ENCODE results near the gene TIMM8A. TPM values are rescaled to one million over a fixed set of nuclear protein-coding genes. Genes with fewer than 3 reads are reported as not detected.

Gene TIMM8A, protein sequence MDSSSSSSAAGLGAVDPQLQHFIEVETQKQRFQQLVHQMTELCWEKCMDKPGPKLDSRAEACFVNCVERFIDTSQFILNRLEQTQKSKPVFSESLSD
- polyA plus RNA-seq (2011; rRNA removed), result 22.2 and 24.5 TPM in 2 replicates
- polyA plus RNA-seq (2012; cell fraction: cytosol; rRNA removed), result 24.3 and 27.0 TPM in 2 replicates
- polyA plus RNA-seq (2012; cell fraction: nucleus; rRNA removed), result 10.2 and 14.2 TPM in 2 replicates
- polyA plus RNA-seq (2017; fragmentation: RNase III; extraction: RNeasy Plus Mini Kit Qiagen cat#74134 plus additional on column Dnase treatment), result 34.2 to 38.7 TPM (median 36.8 TPM) in 3 replicates
- polyA minus RNA-seq (2011; rRNA and poly(A)+ RNA removed), result 13.8 and 16.5 TPM in 2 replicates

DNA sequence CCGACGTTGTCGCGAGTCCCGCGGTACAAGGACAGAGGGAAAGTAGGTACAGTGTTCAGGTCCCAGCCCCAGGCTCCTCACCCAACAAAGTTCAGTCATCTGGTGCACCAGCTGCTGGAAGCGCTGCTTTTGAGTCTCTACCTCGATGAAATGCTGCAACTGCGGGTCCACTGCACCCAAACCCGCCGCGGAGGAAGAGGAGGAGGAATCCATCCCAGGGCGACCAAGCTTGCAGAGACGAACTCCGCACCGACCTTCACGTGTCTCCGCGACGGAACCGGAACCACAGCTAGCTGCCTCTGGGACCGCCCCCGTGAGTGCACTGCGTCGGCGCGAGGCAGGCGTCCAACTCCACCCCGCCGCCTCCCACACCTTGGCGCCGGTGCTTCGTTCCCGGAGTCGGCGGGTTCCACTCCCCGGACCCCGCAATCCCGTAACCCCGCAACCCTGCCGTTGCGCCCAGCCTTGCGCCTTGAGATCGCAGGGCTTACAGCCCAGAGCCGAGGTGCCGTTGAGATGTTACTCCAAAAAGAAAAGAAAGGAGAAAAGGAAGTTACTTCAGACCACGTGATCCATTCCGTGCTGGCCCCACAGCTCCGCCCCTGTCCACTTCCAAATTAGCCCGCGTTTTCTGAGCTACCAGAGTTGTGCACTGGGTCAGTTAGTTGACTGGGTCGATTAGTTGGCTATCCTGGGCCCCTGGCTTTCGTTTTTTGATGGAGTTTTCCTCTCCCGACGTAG, at the start of gene TIMM8A:
TIMM8A (minus strand) TSS at position 291 of the 741 bp plus-strand sequence; CDS start at position 213, 78 bp downstream.
- CTCF ChIA-PET, result interaction anchor here (1.0 to 2.3 kb wide), 2 partner anchors 11 to 42 kb away, joined by 3 to 6 read pairs; partner anchors contain the start of gene RPL36A
- ATAC-seq, result peak; percentile 99

GRCh38 chrX:101397779-101398178, 49.2 kb upstream of the TIMM8A start:
- Histone ChIP-seq H3K4me1 (peaks cover 14% of the 10 kb centered on the region), H3K9me3 (no peaks in the 10 kb centered on the region), H3K4me2 (no peak overlapping the region), H3K27ac (no peak overlapping the region), H3K4me3 (no peak overlapping the region)
- ATAC-seq (peak; percentile 55 to 58), FAIRE-seq (no peak), DNase-seq (ENCODE audit: low read depth in 1 of 2, low spot score in 1 of 2) (no peak)
- POLR2A ChIA-PET, result interaction anchor here (1.4 kb wide), 1 partner anchor 10 kb away, joined by 3 read pairs; the partner anchor contains the start of genes GLA and HNRNPH2
- 83% methylated on average over 4 of the region's 4 CpGs for WGBS (ENCODE audit: missing lambda C conversion rate)
- CTCF ChIA-PET, result no interaction called here
- TF ChIP-seq CBX8 (IDR thresholded peaks at IDR 0.05) (no peak), MAZ (IDR thresholded peaks at IDR 0.05; ENCODE audit: borderline replicate concordance, low read depth, low read length) (no peak), HMGXB4 (CRISPR knock-in tag; IDR thresholded peaks at IDR 0.05; ENCODE audit: borderline replicate concordance) (no peak), KDM5A (IDR thresholded peaks at IDR 0.05) (no peak), FOSL2 (IDR thresholded peaks at IDR 0.05) (no peak), FOSL2 (CRISPR knock-in tag; IDR thresholded peaks at IDR 0.05) (no peak), FOSB (CRISPR knock-in tag; IDR thresholded peaks at IDR 0.05) (no peak), ZC3H11A (IDR thresholded peaks at IDR 0.05) (no peak), ESRRA (IDR thresholded peaks at IDR 0.05; ENCODE audit: borderline replicate concordance, low read length) (no peak), USF2 (IDR thresholded peaks at IDR 0.05) (no peak)
- TF ChIP-seq, protein P1, sequence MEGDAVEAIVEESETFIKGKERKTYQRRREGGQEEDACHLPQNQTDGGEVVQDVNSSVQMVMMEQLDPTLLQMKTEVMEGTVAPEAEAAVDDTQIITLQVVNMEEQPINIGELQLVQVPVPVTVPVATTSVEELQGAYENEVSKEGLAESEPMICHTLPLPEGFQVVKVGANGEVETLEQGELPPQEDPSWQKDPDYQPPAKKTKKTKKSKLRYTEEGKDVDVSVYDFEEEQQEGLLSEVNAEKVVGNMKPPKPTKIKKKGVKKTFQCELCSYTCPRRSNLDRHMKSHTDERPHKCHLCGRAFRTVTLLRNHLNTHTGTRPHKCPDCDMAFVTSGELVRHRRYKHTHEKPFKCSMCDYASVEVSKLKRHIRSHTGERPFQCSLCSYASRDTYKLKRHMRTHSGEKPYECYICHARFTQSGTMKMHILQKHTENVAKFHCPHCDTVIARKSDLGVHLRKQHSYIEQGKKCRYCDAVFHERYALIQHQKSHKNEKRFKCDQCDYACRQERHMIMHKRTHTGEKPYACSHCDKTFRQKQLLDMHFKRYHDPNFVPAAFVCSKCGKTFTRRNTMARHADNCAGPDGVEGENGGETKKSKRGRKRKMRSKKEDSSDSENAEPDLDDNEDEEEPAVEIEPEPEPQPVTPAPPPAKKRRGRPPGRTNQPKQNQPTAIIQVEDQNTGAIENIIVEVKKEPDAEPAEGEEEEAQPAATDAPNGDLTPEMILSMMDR (IDR thresholded peaks at IDR 0.05), result no peak

More for the DNA sequence above, at the start of gene TIMM8A:
- Histone ChIP-seq H3K9me3 (no peaks in the 10 kb centered on the region), H3K4me3 (peak within 1 kb of the TSS; percentile 85), H3K4me2 (peak within 1 kb of the TSS; percentile 85), H3K4me1 (peaks cover 16% of the 10 kb centered on the region), H3K27ac (peak within 1 kb of the TSS; percentile 98 to 99)
- TF ChIP-seq PHF8 (IDR thresholded peaks at IDR 0.05; ENCODE audit: borderline replicate concordance, low read depth) (peak; percentile 71; the same call in 1 of the 2 replicates), MAFK (IDR thresholded peaks at IDR 0.05; ENCODE audit: partially characterized antibody) (no peak), E2F6 (IDR thresholded peaks at IDR 0.05; ENCODE audit: borderline replicate concordance, low read depth) (peak; percentile 87), NPAS2 (CRISPR knock-in tag; IDR thresholded peaks at IDR 0.05; ENCODE audit: borderline replicate concordance) (no peak), JUN (IDR thresholded peaks at IDR 0.05) (peak; percentile 40 to 81; a peak in 3 of 5 replicates), CEBPB (IDR thresholded peaks at IDR 0.05) (no peak), CHD2 (IDR thresholded peaks at IDR 0.05; ENCODE audit: low read length, partially characterized antibody) (no peak), USF2 (IDR thresholded peaks at IDR 0.05) (peak; percentile 90), PBX3 (IDR thresholded peaks at IDR 0.05) (no peak), POLR2A (IDR thresholded peaks at IDR 0.05; ENCODE audit: low read length) (peak; percentile 95), RAD21 (conservative IDR thresholded peaks at IDR 0.05 in 1 of 2, IDR thresholded peaks at IDR 0.05 in 1 of 2) (no peak), EHMT2 (IDR thresholded peaks at IDR 0.05; ENCODE audit: low read depth) (no peak), HOXB5 (CRISPR knock-in tag; IDR thresholded peaks at IDR 0.05) (no peak), MYC (IDR thresholded peaks at IDR 0.05; ENCODE audit: borderline replicate concordance, low read length) (0 out of 2 replicates have a peak, but pooled peaks have one; percentile 21)
- TF ChIP-seq, protein P2, sequence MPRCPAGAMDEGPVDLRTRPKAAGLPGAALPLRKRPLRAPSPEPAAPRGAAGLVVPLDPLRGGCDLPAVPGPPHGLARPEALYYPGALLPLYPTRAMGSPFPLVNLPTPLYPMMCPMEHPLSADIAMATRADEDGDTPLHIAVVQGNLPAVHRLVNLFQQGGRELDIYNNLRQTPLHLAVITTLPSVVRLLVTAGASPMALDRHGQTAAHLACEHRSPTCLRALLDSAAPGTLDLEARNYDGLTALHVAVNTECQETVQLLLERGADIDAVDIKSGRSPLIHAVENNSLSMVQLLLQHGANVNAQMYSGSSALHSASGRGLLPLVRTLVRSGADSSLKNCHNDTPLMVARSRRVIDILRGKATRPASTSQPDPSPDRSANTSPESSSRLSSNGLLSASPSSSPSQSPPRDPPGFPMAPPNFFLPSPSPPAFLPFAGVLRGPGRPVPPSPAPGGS (IDR thresholded peaks at IDR 0.05), result 0 out of 3 replicates have a peak, but pooled peaks have one; percentile 43
- TF ChIP-seq, protein P3, sequence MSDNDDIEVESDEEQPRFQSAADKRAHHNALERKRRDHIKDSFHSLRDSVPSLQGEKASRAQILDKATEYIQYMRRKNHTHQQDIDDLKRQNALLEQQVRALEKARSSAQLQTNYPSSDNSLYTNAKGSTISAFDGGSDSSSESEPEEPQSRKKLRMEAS (IDR thresholded peaks at IDR 0.05), result peak; percentile 92
- FAIRE-seq, result peak; percentile 36
- peak; percentile 82 for DNase-seq (ENCODE audit: low read depth in 1 of 2, low spot score in 1 of 2)
- 1% methylated on average over 23 of the region's 55 CpGs for WGBS (ENCODE audit: missing lambda C conversion rate)
- POLR2A ChIA-PET, result interaction anchor here (1.0 to 3.7 kb wide), 5 partner anchors 10 to 580 kb away, joined by 3 to 46 read pairs (median 3); partner anchors contain the start of genes GLA, HNRNPH2 and RPL36A
